Retinal pigment epithelial cell (primary cell): Measurements from ENCODE around the gene TTC32.
A peak's percentile ranks its signal among the peaks of the same experiment; 100 is the strongest.

Experiments
- DNase-seq: peaks from one replicate; pipeline ENCODE4 v3.0.0-alpha.2; 2010; ENCODE audit warnings: low read depth
- H3K4me3 ChIP-seq: 2 replicates; pipeline ENCODE4 v1.5.1; 2011; ENCODE audit warnings: mild to moderate bottlenecking, low read length, control low read depth, moderate library complexity
- CTCF ChIP-seq: conservative IDR thresholded peaks from 2 replicates; pipeline ENCODE4 v1.5.1; 2011; ENCODE audit warnings: low read depth, low read length, control low read depth, inconsistent platforms

The TTC32 gene

GRCh38 chr2:19873014-19873413 is 28.8 kb downstream of the TTC32 start:
- DNase-seq, result no peak
- TF ChIP-seq CTCF, result no peak
- no peak overlapping the region for H3K4me3 ChIP-seq

DNA sequence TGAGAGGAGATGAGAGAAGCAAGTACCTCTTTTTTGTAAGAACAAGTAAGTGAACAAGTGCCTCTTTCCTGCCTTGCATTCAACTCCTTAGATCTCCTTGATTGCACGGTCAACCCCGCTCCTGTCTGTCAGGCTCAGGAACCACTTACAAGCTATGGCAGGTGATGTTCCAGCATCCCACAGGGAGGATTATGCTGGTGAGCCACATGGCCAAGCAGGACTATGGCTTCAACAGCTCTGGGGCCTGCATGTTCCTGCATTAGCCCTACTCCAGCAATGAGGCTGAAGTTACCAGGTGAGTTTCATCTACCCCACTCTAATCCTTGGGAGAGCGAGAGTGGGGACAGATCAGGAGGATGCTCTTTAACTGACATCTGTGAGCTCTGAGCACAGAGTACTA is 29.5 kb downstream of the TTC32 start:
- no peak for TF ChIP-seq CTCF

DNA sequence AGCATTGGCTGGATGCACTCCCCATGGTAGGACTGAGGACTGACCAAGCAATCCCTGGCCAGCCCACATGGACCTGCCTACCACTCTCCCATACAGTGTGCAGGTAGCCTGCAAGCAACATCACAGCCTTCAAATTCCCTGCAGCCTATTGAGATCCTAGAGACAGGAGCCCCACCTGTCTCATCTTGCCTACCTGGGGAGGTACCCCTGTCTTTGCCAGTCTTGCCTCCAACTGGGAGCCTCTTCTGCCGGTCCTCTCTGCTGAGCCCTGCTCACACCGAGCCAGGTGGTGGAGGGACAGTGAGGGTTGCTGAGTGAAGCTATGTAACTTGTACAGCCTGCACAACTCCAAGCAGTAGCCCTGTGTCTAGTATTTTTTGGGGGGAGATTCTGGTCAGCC is 29.9 kb downstream of the TTC32 start:
- DNase-seq, result no peak
- H3K4me3 ChIP-seq, result no peak overlapping the region
- no peak for TF ChIP-seq CTCF

More for the DNA sequence above, 29.5 kb downstream of the TTC32 start:
- H3K4me3 ChIP-seq, result no peak overlapping the region
- DNase-seq, result no peak

GRCh38 chr2:19870792-19871191 is 31.0 kb downstream of the TTC32 start:
- no peak overlapping the region for H3K4me3 ChIP-seq
- TF ChIP-seq CTCF, result no peak
- DNase-seq, result no peak

- TF ChIP-seq CTCF, result no peak
- H3K4me3 ChIP-seq, result peak overlapping the region; percentile 53
- DNase-seq, result no peak
These were observed 32.8 kb downstream of the TTC32 start for GRCh38 chr2:19868701-19869580.

DNA sequence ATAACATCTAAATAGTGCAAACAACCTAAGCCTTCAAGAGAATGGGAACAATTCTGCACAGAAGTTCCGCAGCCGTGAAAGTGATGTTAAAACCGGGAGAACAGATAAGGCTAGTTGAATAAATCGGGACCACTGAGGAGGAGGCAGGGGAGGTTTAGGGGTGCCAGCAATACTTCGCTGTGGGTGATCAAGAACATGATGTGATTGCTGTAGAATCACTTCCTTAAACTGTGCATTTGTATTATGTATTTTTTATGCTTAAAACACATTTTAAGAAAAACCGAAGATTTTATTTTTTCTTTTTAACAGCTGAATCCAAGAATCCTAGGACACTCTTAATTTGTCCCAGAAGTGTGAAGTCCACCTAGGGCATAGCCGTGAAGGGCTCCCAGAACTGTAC is 33.6 kb downstream of the TTC32 start:
- no peak for TF ChIP-seq CTCF
- DNase-seq, result no peak
- peak overlapping the region; percentile 53 for H3K4me3 ChIP-seq

DNA sequence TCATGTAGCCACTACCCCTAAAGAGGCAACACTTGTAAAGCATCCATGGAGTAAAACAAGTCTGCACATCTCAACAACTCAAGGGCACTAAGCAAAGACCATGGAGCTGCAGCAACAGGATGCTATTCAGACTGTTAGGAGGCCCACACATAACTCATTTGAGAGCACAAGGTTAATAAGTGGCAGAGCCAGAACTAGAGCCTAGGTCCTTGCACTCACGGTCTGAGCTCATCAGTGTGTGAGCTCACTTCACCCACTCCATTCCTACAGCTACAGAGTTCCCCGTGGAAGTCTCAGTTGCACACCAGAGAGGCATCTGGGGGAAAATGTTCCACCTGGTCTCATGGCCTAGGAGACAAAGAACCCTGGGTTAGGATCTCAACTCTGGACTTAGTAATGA is 35.0 kb downstream of the TTC32 start:
- no peak overlapping the region for H3K4me3 ChIP-seq
- no peak for DNase-seq
- no peak for TF ChIP-seq CTCF
